Ectodermal cell (in vitro differentiated cells): ENCODE results near the gene CNTN5.

Source experiments
- H3K27ac ChIP-seq: 2 replicates; pipeline ENCODE4 v1.7.0; 2013; ENCODE audit warnings: mild to moderate bottlenecking, low read depth, low read length; ENCODE audit not compliant: insufficient read depth, poor library complexity, severe bottlenecking
- H3K27me3 ChIP-seq: 2 replicates; pipeline ENCODE4 v1.7.0; 2013; ENCODE audit warnings: mild to moderate bottlenecking, low read length; ENCODE audit not compliant: insufficient read depth, control insufficient read depth, poor library complexity, severe bottlenecking
- H3K36me3 ChIP-seq: one replicate; pipeline ENCODE4 v1.7.0; 2013; ENCODE audit warnings: low read length; ENCODE audit not compliant: control insufficient read depth, insufficient read depth
- H3K4me1 ChIP-seq: one replicate; pipeline ENCODE4 v1.7.0; 2013; ENCODE audit warnings: low read length; ENCODE audit not compliant: control insufficient read depth, insufficient read depth
- H3K4me3 ChIP-seq: 2 replicates; pipeline ENCODE4 v1.7.0; 2013; ENCODE audit warnings: low read depth, low read length, control low read depth; ENCODE audit not compliant: insufficient read depth
- H3K9me3 ChIP-seq: 2 replicates; pipeline ENCODE4 v1.7.0; 2013; ENCODE audit warnings: mild to moderate bottlenecking, low read length, moderate library complexity; ENCODE audit not compliant: control insufficient read depth
- WGBS, 2 experiments: methylation state at CpG; one replicate each; pipeline ENCODE4 v1.1.7; 2013; ENCODE audit warnings: missing lambda C conversion rate in 2 of 2; 5-methylcytosine and 5-hydroxymethylcytosine counted together

Gene CNTN5

GRCh38 chr11:99449345-99449744 lies 428.6 kb downstream of the CNTN5 start:
- Histone ChIP-seq H3K4me1 (no peaks in the 10 kb centered on the region), H3K27ac (no peak overlapping the region), H3K9me3 (no peaks in the 10 kb centered on the region), H3K27me3 (no peaks in the 10 kb centered on the region), H3K36me3 (no peaks in the 10 kb centered on the region), H3K4me3 (no peak overlapping the region)

GRCh38 chr11:99452075-99452474 lies 431.3 kb downstream of the CNTN5 start:
- Histone ChIP-seq H3K27ac (no peak overlapping the region), H3K36me3 (no peaks in the 10 kb centered on the region), H3K4me1 (no peaks in the 10 kb centered on the region), H3K27me3 (no peaks in the 10 kb centered on the region), H3K4me3 (no peak overlapping the region), H3K9me3 (no peaks in the 10 kb centered on the region)
- WGBS, 2 experiments = 95 to 96% methylated on average over 3 to 4 of the region's 5 CpGs

DNA sequence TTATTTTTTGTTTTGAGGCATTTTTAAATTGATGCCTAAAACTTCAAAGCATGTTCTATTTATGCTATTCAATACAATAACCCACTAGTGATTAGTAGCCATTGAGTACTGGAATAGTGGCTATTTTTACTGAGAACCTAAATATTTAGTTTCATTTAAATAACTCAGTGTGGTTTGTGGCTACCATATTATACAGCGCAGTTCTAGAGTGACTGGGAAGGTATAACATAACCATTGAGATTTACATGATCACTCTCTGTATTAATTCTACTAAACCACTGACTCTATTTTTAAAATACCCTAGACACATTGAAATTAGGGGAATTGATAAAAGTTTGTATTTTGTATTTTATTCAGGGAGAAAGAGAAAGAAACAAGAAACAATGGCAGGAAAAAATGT lies 441.2 kb downstream of the CNTN5 start:
- Histone ChIP-seq H3K4me1 (no peaks in the 10 kb centered on the region), H3K27ac (no peak overlapping the region), H3K36me3 (no peaks in the 10 kb centered on the region), H3K4me3 (no peak overlapping the region), H3K9me3 (no peaks in the 10 kb centered on the region), H3K27me3 (no peaks in the 10 kb centered on the region)
- 100% methylated on average over 1 of the region's 1 CpG; no CpG with 5 or more reads in 1 of the 2 experiments for WGBS, 2 experiments

DNA sequence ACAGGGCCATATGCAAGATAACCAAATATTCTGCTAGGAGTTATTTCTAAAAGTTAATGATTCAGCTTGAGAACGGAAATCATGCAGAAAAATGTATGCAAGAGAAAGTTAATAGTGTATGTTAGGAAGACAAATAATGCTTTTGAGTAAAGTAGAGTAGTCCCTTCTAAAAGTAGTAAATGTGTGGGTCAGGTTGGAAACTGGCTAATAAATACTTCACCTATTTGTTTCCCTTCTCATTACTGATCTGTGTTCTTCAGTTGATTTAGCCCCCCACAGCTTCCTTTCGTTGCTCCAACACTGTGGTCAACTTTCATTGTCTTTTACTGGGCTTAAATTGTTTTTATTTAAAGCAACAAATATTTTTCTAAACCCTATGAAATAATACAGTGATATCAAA lies 444.2 kb downstream of the CNTN5 start:
- H3K4me3 ChIP-seq = no peak overlapping the region
- H3K27ac ChIP-seq = no peak overlapping the region
- no peaks in the 10 kb centered on the region for H3K9me3 ChIP-seq
- H3K4me1 ChIP-seq = no peaks in the 10 kb centered on the region
- 79 to 90% methylated on average over 1 to 2 of the region's 2 CpGs for WGBS, 2 experiments
- no peaks in the 10 kb centered on the region for H3K36me3 ChIP-seq
- no peaks in the 10 kb centered on the region for H3K27me3 ChIP-seq

- H3K36me3 ChIP-seq = no peaks in the 10 kb centered on the region
- no peaks in the 10 kb centered on the region for H3K9me3 ChIP-seq
- H3K27me3 ChIP-seq = no peaks in the 10 kb centered on the region
- H3K4me1 ChIP-seq = no peaks in the 10 kb centered on the region
- 95 to 100% methylated on average over 1 of the region's 1 CpG for WGBS, 2 experiments
- no peak overlapping the region for H3K27ac ChIP-seq
- no peak overlapping the region for H3K4me3 ChIP-seq
These were observed 468.8 kb downstream of the CNTN5 start for GRCh38 chr11:99489581-99489980.

DNA sequence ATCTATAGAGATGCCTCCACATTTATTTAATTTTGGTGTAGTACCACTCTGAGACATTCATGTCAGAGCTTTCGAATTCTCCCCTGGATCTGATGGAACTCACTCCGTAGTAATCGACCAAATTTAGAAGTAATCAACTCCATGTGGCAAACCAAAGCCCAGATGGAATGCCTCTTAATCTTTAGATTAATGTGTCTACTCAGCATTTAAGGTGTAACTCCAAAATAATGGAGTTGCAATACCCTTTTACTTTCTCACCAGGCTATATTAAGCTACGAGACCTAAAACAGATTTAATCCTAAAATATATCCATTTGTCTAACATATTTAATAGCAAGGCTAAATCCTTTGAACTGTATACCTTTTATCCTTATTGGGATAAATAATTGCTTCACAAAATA lies 473.3 kb downstream of the CNTN5 start:
- 95% methylated on average over 4 of the region's 4 CpGs for WGBS, 2 experiments
- Histone ChIP-seq H3K4me1 (no peaks in the 10 kb centered on the region), H3K36me3 (no peaks in the 10 kb centered on the region), H3K27ac (no peak overlapping the region), H3K27me3 (no peaks in the 10 kb centered on the region), H3K4me3 (no peak overlapping the region), H3K9me3 (no peaks in the 10 kb centered on the region)

DNA sequence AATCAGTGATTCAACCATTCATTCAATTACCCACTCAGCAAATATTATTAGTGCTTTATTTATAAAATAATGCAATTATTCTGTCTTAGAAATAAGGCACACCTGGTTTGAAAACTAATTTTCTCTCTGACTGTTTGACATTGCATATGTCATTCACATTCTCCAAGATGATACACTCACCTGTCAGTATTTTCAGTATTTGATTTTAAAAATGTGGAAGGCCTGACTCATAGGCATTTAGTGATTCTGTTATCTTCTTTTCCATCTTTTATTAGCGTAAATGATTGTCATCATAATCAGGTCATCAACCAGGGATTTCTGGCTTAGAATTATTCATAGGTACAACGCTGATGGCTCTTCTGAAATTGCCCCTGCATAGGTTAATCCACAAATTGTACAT lies 480.9 kb downstream of the CNTN5 start:
- no peaks in the 10 kb centered on the region for H3K36me3 ChIP-seq
- no peak overlapping the region for H3K4me3 ChIP-seq
- H3K27ac ChIP-seq = no peak overlapping the region
- H3K27me3 ChIP-seq = no peaks in the 10 kb centered on the region
- no peaks in the 10 kb centered on the region for H3K4me1 ChIP-seq
- WGBS, 2 experiments = 91 to 94% methylated on average over 2 of the region's 2 CpGs
- no peaks in the 10 kb centered on the region for H3K9me3 ChIP-seq

DNA sequence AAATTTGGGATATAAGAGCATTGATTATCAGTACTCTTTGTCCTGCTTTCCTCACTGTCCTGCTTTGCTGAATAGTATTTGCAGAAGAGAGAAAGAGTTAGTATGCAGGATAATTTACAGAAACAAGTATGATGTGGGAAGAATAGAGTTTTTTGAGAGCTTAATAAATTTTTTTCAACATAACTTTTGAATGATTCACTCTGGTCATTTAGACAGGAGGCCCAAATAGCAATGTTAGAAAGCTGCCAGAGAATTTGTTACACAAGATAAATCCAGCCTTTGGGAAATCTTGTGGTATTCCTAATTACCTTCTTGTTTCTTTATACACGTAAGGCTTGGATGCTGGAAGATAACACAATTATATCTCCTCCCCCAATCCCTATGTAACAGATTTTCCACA lies 484.6 kb downstream of the CNTN5 start:
- H3K27ac ChIP-seq = no peak overlapping the region
- H3K36me3 ChIP-seq = no peaks in the 10 kb centered on the region
- H3K4me3 ChIP-seq = no peak overlapping the region
- no peaks in the 10 kb centered on the region for H3K27me3 ChIP-seq
- 94 to 100% methylated on average over 1 of the region's 1 CpG for WGBS, 2 experiments
- H3K4me1 ChIP-seq = no peaks in the 10 kb centered on the region
- no peaks in the 10 kb centered on the region for H3K9me3 ChIP-seq

DNA sequence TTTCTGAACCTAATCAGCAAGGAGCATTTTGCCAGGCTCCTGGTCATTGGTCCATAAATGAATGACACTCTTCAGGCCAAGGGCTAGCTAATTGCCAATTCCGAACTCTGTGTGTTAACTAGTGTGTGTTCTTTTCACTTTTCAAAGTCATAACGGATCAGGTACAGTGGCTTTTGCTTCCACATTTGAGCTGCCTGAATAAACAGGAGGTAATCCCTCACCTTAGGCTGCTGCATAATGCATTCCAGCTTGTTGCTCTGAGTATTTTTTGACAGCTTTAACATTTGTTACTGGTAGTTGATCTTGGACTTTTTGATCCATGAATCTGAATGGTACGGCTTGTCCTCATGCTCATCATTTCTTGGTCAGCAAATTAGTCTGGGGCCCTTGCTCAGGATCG lies 485.1 kb downstream of the CNTN5 start:
- Histone ChIP-seq H3K4me1 (no peaks in the 10 kb centered on the region), H3K27ac (no peak overlapping the region), H3K4me3 (no peak overlapping the region), H3K36me3 (no peaks in the 10 kb centered on the region), H3K9me3 (no peaks in the 10 kb centered on the region), H3K27me3 (no peaks in the 10 kb centered on the region)
- 93 to 94% methylated on average over 3 to 4 of the region's 4 CpGs for WGBS, 2 experiments

- H3K36me3 ChIP-seq = no peaks in the 10 kb centered on the region
- H3K9me3 ChIP-seq = no peaks in the 10 kb centered on the region
- H3K27me3 ChIP-seq = no peaks in the 10 kb centered on the region
- H3K4me3 ChIP-seq = no peak overlapping the region
- no peaks in the 10 kb centered on the region for H3K4me1 ChIP-seq
- no peak overlapping the region for H3K27ac ChIP-seq
- no CpG with 5 or more reads among the region's 2 CpGs for WGBS, 2 experiments
These were observed 489.1 kb downstream of the CNTN5 start for GRCh38 chr11:99509863-99510262.

DNA sequence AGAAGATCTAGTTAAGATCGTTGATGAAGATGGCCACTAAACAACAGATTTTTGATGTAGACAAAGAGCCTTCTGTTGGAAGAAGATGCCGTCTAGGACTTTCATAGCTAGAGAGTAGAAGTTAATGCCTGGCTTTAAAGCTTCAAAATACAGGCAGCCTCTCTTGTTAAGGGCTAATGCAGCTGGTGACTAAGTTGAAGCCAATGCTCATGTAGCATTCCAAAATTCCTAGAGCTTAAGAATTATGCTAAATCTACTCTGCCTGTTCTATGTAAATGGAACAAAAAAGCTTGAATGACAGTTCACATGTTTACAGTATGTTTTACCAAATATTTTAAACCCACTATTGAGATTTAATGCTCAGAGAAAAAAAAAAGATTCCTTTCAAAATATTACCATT lies 492.6 kb downstream of the CNTN5 start:
- Histone ChIP-seq H3K27me3 (no peaks in the 10 kb centered on the region), H3K4me1 (no peaks in the 10 kb centered on the region), H3K4me3 (no peak overlapping the region), H3K9me3 (no peaks in the 10 kb centered on the region), H3K36me3 (no peaks in the 10 kb centered on the region), H3K27ac (no peak overlapping the region)
- 89 to 96% methylated on average over 2 of the region's 2 CpGs for WGBS, 2 experiments
